HG03097 (cell line): ENCODE results near the gene PRR35.

Source experiments
- ATAC-seq: cut with Tn5 transposase; IDR thresholded peaks from one replicate; pipeline ENCODE4 v1.9.1; 2021; ENCODE audit not compliant: unreplicated experiment, low FRiP score

The PRR35 gene

GRCh38 chr16:560204-560700, at the start of gene PRR35:
PRR35 (plus strand) TSS chr16:560394; CDS start chr16:563295, 2,901 bp downstream.
- no peak for ATAC-seq

- ATAC-seq = no peak
Measured at GRCh38 chr16:512802-513201, 47.4 kb upstream of the PRR35 start.

GRCh38 chr16:513950-514349, 46.2 kb upstream of the PRR35 start:
- ATAC-seq = no peak

GRCh38 chr16:515175-515938, 44.8 kb upstream of the PRR35 start:
- ATAC-seq = no peak

- ATAC-seq = no peak
Measured at GRCh38 chr16:515939-516226, 44.3 kb upstream of the PRR35 start.

- no peak for ATAC-seq
Measured at GRCh38 chr16:516301-516700, 43.9 kb upstream of the PRR35 start.

GRCh38 chr16:518858-519257, 41.3 kb upstream of the PRR35 start:
- no peak for ATAC-seq

GRCh38 chr16:519425-519824, 40.8 kb upstream of the PRR35 start:
- no peak for ATAC-seq

GRCh38 chr16:519841-520687, 40.1 kb upstream of the PRR35 start:
- no peak for ATAC-seq

GRCh38 chr16:520847-521246, 39.3 kb upstream of the PRR35 start:
- no peak for ATAC-seq

GRCh38 chr16:521381-522210, 38.6 kb upstream of the PRR35 start:
- ATAC-seq = no peak

GRCh38 chr16:522320-523096, 37.7 kb upstream of the PRR35 start:
- no peak for ATAC-seq

GRCh38 chr16:523097-523741, 37.0 kb upstream of the PRR35 start:
- no peak for ATAC-seq

- ATAC-seq = no peak
Measured at GRCh38 chr16:524274-525040, 35.7 kb upstream of the PRR35 start.

- no peak for ATAC-seq
Measured at GRCh38 chr16:525123-525519, 35.1 kb upstream of the PRR35 start.

- no peak for ATAC-seq
Measured at GRCh38 chr16:525520-526180, 34.5 kb upstream of the PRR35 start.

- no peak for ATAC-seq
Measured at GRCh38 chr16:526181-527014, 33.8 kb upstream of the PRR35 start.
